ENCODE data around the gene SPRR1A.

SPRR1A gene

DNA sequence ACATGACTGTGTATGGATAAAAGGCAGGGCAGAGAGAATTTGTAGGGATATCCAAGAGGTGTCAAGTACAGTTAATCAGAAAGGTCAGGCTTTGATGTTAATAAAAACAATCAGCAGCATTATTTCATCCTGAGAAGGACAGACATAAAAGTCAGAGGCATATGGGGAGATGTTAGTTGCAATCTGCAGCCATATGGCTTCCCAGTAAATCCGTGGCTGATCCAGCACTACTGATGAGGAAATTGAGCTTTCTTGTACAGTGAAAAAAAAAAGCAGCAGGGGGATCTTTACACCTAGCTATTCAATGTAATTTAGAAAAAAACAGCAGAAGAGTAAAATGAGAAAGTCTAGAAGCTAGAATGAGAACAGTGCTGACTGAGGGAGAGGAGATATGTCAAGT, 44.9 kb downstream of the SPRR1A start:
- DNase-seq (ENCODE audit: low spot score): no peak

DNA sequence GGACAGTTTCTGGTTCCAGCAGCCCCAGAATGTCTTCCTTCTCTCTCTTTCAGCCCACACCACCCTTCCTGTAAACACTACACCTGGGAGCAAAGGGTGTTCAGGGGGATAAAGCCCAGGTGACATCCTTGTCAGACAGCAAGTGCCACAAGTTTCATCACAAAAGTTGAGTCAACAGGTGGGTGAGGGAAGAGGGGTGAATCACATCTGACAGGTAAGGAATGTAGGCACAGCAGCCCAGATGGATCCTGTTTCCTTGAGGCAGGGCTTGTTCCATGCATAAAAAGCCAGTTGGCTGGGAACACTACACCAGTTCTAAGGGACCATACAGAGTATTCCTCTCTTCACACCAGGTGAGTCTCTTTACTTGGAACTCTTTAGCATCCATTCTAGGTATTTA, 47.0 kb downstream of the SPRR1A start, which contains the start of gene SPRR1B:
Gene SPRR1B, plus strand, starts transcription at position 309 of the 400 bp plus-strand sequence. CDS start 1,143 bp downstream, outside the sequence.
- DNase-seq (ENCODE audit: low spot score): no peak

DNA sequence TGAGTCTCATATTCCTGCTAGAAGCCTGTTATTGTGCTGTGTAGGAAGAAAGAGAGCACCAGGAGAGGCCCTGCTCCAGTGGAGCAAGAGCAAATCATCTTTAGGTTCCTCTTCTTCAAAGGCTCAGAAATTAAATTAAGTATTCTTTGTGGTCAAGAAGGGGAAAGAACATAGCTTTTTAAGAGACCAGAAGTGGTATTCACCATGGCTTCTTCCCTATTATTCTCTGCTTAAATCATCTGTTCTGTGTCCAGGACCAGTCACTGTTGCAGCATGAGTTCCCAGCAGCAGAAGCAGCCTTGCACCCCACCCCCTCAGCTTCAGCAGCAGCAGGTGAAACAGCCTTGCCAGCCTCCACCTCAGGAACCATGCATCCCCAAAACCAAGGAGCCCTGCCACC, 48.2 kb downstream of the SPRR1A start:
- no peak for DNase-seq (ENCODE audit: low spot score)

DNA sequence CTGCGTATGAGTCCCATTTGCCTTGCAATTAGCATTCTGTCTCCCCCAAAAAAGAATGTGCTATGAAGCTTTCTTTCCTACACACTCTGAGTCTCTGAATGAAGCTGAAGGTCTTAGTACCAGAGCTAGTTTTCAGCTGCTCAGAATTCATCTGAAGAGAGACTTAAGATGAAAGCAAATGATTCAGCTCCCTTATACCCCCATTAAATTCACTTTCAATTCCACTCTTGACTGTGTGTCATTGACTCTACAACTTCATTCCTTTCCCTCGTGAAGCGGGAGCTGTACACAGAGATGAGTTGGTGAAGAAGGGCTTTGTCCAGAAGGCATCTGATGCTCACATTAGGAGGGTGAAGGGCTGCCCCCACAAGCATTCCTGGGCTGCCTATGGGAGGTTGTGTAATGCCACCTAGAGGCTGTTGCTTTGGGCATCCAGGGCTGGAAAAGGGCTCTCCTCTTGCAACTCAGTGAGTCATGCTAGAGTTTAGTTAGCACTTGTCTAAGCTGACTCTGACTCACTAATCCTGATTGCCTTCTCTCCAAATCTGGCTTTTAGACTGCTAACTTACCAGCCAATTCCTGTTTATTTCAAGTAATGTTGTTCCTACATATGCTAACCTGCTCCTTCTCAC, 48.9 kb downstream of the SPRR1A start:
- no peak for DNase-seq (ENCODE audit: low spot score)

DNA sequence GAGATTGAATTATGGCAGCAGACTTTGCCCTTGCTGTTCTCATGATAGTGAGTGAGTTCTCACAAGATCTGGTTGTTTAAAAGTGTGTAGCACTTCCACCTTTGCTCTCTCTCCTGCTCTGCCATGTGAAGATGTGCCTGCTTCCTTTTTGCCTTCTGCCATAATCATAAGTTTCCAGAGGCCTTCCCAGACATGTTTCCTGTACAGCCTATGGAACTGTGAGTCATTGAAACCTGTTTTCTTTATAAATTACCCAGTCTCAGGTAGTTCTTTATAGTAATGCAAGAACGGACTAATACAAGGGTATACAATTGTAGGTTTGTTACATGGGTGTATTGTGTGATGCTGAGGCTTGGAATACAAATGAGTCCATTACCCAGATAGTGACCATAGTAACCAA, 51.3 kb downstream of the SPRR1A start:
- no peak for DNase-seq (ENCODE audit: low spot score)

All from D341Med (cell line).